ENCODE measurements around the gene TNNC2. TPM values are rescaled to one million over a fixed set of nuclear protein-coding genes. Genes with fewer than 3 reads are reported as not detected.

The TNNC2 gene
- polyA plus RNA-seq, 1 of the 3 experiments (the other 2 are of a cell fraction) = 1.1 TPM

DNA sequence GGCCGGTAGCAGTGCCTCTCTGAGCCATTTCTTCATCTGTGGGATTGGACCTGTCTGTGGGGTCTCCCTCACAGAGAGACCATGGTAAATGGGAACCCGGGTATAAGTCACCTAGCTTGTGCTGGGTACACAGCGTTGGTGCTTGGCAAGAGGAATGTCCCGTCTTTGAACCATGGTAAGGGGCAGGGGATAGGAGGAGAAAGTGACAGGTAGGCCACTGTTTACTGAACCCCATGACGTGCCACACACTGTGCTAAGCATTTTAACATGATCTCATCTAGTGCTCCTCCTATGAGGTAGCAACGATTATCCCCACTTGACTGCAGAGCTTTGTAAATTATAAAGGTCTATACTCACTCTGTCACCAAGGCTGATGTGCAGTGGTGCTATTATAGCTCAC lies 600 bp upstream of the TNNC2 start:
- Histone ChIP-seq H3K27ac (ENCODE audit: low read depth in 2 of 2, low read length in 1 of 2) (no peak overlapping the region), H3K4me3 (ENCODE audit: low read depth in 2 of 2, low read length in 1 of 2) (no peak overlapping the region), H3K4me2 (no peak overlapping the region), H3F3A (replicated peaks; ENCODE audit: insufficient read depth) (peaks cover 5% of the 10 kb centered on the region), H3K27me3 (ENCODE audit: insufficient read depth) (no peaks in the 10 kb centered on the region), H2AFZ (ENCODE audit: low read depth) (no peak overlapping the region), H4K20me1 (ENCODE audit: insufficient read depth) (no peaks in the 10 kb centered on the region), H3K9ac (no peak overlapping the region), H3K4me1 (ENCODE audit: control insufficient read depth in 1 of 2, insufficient read depth in 2 of 2, low read depth in 1 of 2, low read length in 1 of 2) (peaks cover under 1 to 9% of the 10 kb centered on the region in 2 experiments; a peak in 3 of 4 replicates), H3K9me2 (no peaks in the 10 kb centered on the region), H3K9me3 (no peaks in the 10 kb centered on the region), H3K79me2 (ENCODE audit: insufficient read depth) (no peaks in the 10 kb centered on the region), H3K36me3 (replicated peaks in 1 of 2; ENCODE audit: control insufficient read depth in 1 of 2, insufficient read depth in 2 of 2, low read length in 1 of 2) (no peaks in the 10 kb centered on the region)
- DNase-seq = no peak
- CTCF ChIA-PET = no interaction called here
- POLR2A ChIA-PET = no interaction called here
- WGBS (ENCODE audit: low lambda C conversion rate) = 71% methylated on average over 4 of the region's 6 CpGs
- no peak for TF ChIP-seq SMC3 (IDR thresholded peaks at IDR 0.05; ENCODE audit: low read depth, low read length)
- TF ChIP-seq TCF12 (IDR thresholded peaks at IDR 0.05) = no peak
- TF ChIP-seq MXI1 (IDR thresholded peaks at IDR 0.05; ENCODE audit: low read depth, low read length) = no peak
- TF ChIP-seq EZH2phosphoT487 (IDR thresholded peaks at IDR 0.05; ENCODE audit: borderline replicate concordance, low read depth) = no peak
- no peak for TF ChIP-seq SIN3A (IDR thresholded peaks at IDR 0.05; ENCODE audit: borderline replicate concordance, low read depth, low read length)
- TF ChIP-seq, protein P1, sequence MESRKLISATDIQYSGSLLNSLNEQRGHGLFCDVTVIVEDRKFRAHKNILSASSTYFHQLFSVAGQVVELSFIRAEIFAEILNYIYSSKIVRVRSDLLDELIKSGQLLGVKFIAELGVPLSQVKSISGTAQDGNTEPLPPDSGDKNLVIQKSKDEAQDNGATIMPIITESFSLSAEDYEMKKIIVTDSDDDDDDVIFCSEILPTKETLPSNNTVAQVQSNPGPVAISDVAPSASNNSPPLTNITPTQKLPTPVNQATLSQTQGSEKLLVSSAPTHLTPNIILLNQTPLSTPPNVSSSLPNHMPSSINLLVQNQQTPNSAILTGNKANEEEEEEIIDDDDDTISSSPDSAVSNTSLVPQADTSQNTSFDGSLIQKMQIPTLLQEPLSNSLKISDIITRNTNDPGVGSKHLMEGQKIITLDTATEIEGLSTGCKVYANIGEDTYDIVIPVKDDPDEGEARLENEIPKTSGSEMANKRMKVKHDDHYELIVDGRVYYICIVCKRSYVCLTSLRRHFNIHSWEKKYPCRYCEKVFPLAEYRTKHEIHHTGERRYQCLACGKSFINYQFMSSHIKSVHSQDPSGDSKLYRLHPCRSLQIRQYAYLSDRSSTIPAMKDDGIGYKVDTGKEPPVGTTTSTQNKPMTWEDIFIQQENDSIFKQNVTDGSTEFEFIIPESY (IDR thresholded peaks at IDR 0.05; ENCODE audit: borderline replicate concordance, low read depth) = no peak
- no peak for TF ChIP-seq RAD21 (IDR thresholded peaks at IDR 0.05; ENCODE audit: low read length)
- TF ChIP-seq JUND (IDR thresholded peaks at IDR 0.05) = no peak

DNA sequence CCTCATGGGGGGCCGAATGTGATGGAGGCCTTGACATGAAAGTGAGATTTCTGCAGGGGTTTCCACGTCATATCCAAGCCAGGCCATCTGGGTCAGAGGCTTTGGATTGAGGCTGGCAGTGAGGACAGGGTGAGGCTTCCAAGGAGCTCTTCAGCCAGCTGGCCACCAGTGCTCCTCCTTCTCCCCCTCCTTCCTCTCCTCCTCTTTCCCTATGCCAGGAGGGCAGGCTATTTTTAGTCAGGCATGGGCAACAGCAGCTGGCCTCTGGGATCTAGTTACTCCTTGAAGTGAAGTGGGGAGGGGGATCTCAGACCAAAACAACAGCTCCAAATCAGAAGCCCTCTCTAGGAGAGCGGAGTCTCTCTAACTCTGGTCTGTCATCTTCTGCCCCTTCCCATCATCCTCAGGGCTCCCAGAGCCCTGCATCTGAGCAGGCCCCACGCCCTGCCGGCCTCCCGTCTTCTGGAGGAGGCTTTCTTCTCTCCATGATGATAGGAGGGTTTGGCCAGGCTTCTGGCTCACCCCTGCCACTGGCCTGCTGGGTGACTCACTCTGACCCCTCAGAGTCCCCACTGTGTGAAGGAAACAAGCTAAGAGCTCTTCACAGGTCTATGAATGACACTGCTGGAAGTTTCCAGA lies 612 bp downstream of the TNNC2 start:
- Histone ChIP-seq H3K27me3 (ENCODE audit: insufficient read depth) (no peaks in the 10 kb centered on the region), H3K4me1 (ENCODE audit: control insufficient read depth in 1 of 2, insufficient read depth in 2 of 2, low read depth in 1 of 2, low read length in 1 of 2) (peaks cover 0 to 8% of the 10 kb centered on the region in 2 experiments; a peak in 2 of 4 replicates), H3K4me3 (ENCODE audit: low read depth in 2 of 2, low read length in 1 of 2) (no peak overlapping the region), H3K4me2 (peak overlapping the region; percentile 65; the same call in 1 of the 2 replicates), H3K27ac (ENCODE audit: low read depth in 2 of 2, low read length in 1 of 2) (peak overlapping the region in 1 of 2 experiments; percentile 24; a peak in 1 of 4 replicates), H3K9ac (0 out of 2 replicates have a peak overlapping the region, but pooled peaks have one; percentile 16), H3K9me3 (no peaks in the 10 kb centered on the region), H2AFZ (ENCODE audit: low read depth) (peak overlapping the region; percentile 78; the same call in 1 of the 2 replicates), H4K20me1 (ENCODE audit: insufficient read depth) (no peaks in the 10 kb centered on the region), H3K36me3 (replicated peaks in 1 of 2; ENCODE audit: control insufficient read depth in 1 of 2, insufficient read depth in 2 of 2, low read length in 1 of 2) (no peaks in the 10 kb centered on the region), H3K9me2 (no peaks in the 10 kb centered on the region), H3F3A (replicated peaks; ENCODE audit: insufficient read depth) (no peaks in the 10 kb centered on the region), H3K79me2 (ENCODE audit: insufficient read depth) (no peaks in the 10 kb centered on the region)
- ChIA-PET POLR2A (interaction anchor here (0.7 kb wide), 1 partner anchor 14 kb away, joined by 3 read pairs; no protein-coding TSS in a partner anchor), CTCF (interaction anchor here (0.6 to 2.4 kb wide), 3 partner anchors 10 to 143 kb away, joined by 4 to 8 read pairs (median 5); no protein-coding TSS in a partner anchor)
- no peak for DNase-seq
- WGBS (ENCODE audit: low lambda C conversion rate) = 88% methylated on average over 6 of the region's 6 CpGs
- TF ChIP-seq, protein P2, sequence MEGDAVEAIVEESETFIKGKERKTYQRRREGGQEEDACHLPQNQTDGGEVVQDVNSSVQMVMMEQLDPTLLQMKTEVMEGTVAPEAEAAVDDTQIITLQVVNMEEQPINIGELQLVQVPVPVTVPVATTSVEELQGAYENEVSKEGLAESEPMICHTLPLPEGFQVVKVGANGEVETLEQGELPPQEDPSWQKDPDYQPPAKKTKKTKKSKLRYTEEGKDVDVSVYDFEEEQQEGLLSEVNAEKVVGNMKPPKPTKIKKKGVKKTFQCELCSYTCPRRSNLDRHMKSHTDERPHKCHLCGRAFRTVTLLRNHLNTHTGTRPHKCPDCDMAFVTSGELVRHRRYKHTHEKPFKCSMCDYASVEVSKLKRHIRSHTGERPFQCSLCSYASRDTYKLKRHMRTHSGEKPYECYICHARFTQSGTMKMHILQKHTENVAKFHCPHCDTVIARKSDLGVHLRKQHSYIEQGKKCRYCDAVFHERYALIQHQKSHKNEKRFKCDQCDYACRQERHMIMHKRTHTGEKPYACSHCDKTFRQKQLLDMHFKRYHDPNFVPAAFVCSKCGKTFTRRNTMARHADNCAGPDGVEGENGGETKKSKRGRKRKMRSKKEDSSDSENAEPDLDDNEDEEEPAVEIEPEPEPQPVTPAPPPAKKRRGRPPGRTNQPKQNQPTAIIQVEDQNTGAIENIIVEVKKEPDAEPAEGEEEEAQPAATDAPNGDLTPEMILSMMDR (IDR thresholded peaks at IDR 0.05) = no peak
- TF ChIP-seq MEF2A (IDR thresholded peaks at IDR 0.05; ENCODE audit: borderline replicate concordance, low read depth) = peak; percentile 71; the same call in 1 of the 2 replicates

Measured in SK-N-SH (cell line).